Esophagus squamous epithelium (tissue), 5 donors: Measurements from ENCODE around the gene COL23A1. TPM values are rescaled to one million over a fixed set of nuclear protein-coding genes. Genes with fewer than 3 reads are reported as not detected.

Experiments
- DNase-seq: peaks from one replicate; lab custom pipeline; 2025; lab: John Stamatoyannopoulos, UW
- H3K27ac ChIP-seq, 4 donors: fragments of 200-600 bp; sonication (generic); one replicate each; pipeline ENCODE4 v1.5.1; 2016 to 2019; ENCODE audit warnings: mild to moderate bottlenecking in 1 of 4
- H3K27me3 ChIP-seq, 4 donors: fragments of 200-600 bp; sonication (generic); 1 replicate in 3 of 4; 2 replicates in 1 of 4; pipeline versions ENCODE4 v1.5.1 to v1.6.0; 2017 to 2021; ENCODE audit warnings: antibody characterized with exemption in 1 of 4
- H3K36me3 ChIP-seq, 3 donors: fragments of 200-600 bp; sonication (generic); one replicate each; pipeline ENCODE4 v1.5.1; 2016 to 2019
- H3K4me1 ChIP-seq, 3 donors: fragments of 200-600 bp; sonication (generic); one replicate each; pipeline ENCODE4 v1.5.1; 2017 to 2019
- H3K4me3 ChIP-seq, 4 donors: fragments of 200-600 bp; sonication (generic); 1 replicate in 3 of 4; 2 replicates in 1 of 4; pipeline ENCODE4 v1.5.1; 2016 to 2019; ENCODE audit warnings: mild to moderate bottlenecking in 2 of 4, moderate library complexity in 1 of 4
- H3K9me3 ChIP-seq, 3 donors: fragments of 200-600 bp; sonication (generic); one replicate each; pipeline ENCODE4 v1.5.1; 2016 to 2019
- POLR2A ChIP-seq, 4 donors: fragments of 450-650 bp; IDR thresholded peaks; one replicate each; pipeline ENCODE4 v1.6.1; 2017; ENCODE audit warnings: antibody characterized with exemption in 4 of 4, mild to moderate bottlenecking in 4 of 4, moderate library complexity in 3 of 4
- WGBS, 2 donors: methylation state at CpG; one replicate each; pipeline ENCODE4 v1.1.5; 2018; 5-methylcytosine and 5-hydroxymethylcytosine counted together
- intact Hi-C: fragments of 100-400 bp; cut with DNase I; formaldehyde crosslinking; loops from one replicate; pipeline ENCODE4 v1.15.0; 2022
- total RNA-seq, 4 donors: library from RNA; depleted of rRNA; stranded (reverse); fragments of >200 nt; gene quantifications; one replicate each; pipeline ENCODE4 v1.1.0, GENCODE V29; 2016
- TF ChIP-seq, protein P1 (sequence below), 6 experiments: fragments of 450-650 bp in 4 of 6; fragments of 200-600 bp in 2 of 6; sonication (generic) in 2 of 6; IDR thresholded peaks; one replicate each; pipeline ENCODE4 v1.5.1; 2016 to 2019; ENCODE audit warnings: antibody characterized with exemption in 6 of 6, mild to moderate bottlenecking in 4 of 6, moderate library complexity in 4 of 6
- donor health status: DM: yes; HTN: yes; CAD: no.

The COL23A1 gene
- total RNA-seq, 4 donors from 2014 or later, result 0.41 to 1.5 (median 0.44) TPM; not detected in 1

DNA sequence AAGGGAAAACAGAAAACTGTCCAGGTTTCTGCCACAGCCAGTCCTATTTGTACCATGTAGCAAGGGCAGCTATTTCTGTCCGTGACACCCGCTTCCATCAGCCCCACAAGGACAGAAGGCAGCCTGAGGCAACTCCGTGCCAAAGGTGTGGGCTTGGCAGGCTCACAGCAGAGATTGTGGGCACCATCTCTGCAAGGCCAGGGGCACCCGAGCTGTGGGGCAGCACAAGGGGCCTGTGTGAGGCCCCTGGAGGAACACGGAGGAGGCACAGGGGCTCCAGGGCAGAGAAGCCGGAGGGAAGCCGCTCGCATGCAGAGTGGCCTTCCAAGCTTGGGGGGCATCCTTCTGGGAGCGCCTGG lies 43.5 kb downstream of the COL23A1 start:
- TF ChIP-seq, protein P1, sequence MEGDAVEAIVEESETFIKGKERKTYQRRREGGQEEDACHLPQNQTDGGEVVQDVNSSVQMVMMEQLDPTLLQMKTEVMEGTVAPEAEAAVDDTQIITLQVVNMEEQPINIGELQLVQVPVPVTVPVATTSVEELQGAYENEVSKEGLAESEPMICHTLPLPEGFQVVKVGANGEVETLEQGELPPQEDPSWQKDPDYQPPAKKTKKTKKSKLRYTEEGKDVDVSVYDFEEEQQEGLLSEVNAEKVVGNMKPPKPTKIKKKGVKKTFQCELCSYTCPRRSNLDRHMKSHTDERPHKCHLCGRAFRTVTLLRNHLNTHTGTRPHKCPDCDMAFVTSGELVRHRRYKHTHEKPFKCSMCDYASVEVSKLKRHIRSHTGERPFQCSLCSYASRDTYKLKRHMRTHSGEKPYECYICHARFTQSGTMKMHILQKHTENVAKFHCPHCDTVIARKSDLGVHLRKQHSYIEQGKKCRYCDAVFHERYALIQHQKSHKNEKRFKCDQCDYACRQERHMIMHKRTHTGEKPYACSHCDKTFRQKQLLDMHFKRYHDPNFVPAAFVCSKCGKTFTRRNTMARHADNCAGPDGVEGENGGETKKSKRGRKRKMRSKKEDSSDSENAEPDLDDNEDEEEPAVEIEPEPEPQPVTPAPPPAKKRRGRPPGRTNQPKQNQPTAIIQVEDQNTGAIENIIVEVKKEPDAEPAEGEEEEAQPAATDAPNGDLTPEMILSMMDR (IDR thresholded peaks at IDR 0.05), result no peak
- TF ChIP-seq POLR2A (IDR thresholded peaks at IDR 0.05), result no peak
- H3K9me3 ChIP-seq, result no peaks in the 10 kb centered on the region
- 81 to 90% methylated on average over 8 to 9 of the region's 9 CpGs for WGBS, 2 donors
- H3K27ac ChIP-seq, result no peak overlapping the region
- intact Hi-C loops, result no loop called here
- no peak overlapping the region for H3K4me3 ChIP-seq
- DNase-seq, result no peak
- H3K36me3 ChIP-seq, result no peaks in the 10 kb centered on the region
- H3K27me3 ChIP-seq, result peaks cover 0 to 23% (median 0%) of the 10 kb centered on the region in 4 donors
- peaks cover 0 to 6% (median 0%) of the 10 kb centered on the region in 3 donors for H3K4me1 ChIP-seq

GRCh38 chr5:178545941-178546674 lies 44.1 kb downstream of the COL23A1 start:
- no peak overlapping the region for H3K27ac ChIP-seq
- WGBS, 2 donors, result 88 to 94% methylated on average over 6 to 8 of the region's 16 CpGs
- no peaks in the 10 kb centered on the region for H3K36me3 ChIP-seq
- peaks cover 0 to 19% (median 0%) of the 10 kb centered on the region in 4 donors for H3K27me3 ChIP-seq
- H3K4me1 ChIP-seq, result peaks cover 0 to 6% (median 0%) of the 10 kb centered on the region in 3 donors
- intact Hi-C loops, result no loop called here
- no peak for TF ChIP-seq POLR2A (IDR thresholded peaks at IDR 0.05)
- TF ChIP-seq, protein P1 (IDR thresholded peaks at IDR 0.05), result no peak
- DNase-seq, result no peak
- H3K9me3 ChIP-seq, result no peaks in the 10 kb centered on the region
- H3K4me3 ChIP-seq, result no peak overlapping the region

DNA sequence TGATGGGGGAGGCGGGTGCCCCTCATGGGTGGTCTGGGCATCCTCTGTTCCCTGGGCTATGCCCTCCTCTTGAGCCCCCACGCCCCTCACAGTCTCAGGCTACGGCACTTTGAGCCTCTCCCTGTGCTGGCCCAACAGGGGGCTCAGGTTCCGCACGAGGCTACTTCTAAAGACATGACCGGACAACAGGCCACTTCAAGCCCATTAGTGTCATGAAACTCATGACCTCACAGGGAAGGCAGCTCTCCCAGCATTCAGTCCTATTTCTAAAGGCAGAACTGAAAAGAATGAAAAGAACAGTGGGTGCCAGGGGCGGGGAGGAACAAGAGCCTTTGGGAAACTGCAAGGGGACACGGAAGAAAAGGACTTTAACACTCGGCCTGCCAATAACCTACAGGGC lies 45.0 kb downstream of the COL23A1 start:
- no peaks in the 10 kb centered on the region for H3K36me3 ChIP-seq
- DNase-seq, result no peak
- intact Hi-C loops, result no loop called here

GRCh38 chr5:178544166-178544834 lies 45.9 kb downstream of the COL23A1 start:
- no peaks in the 10 kb centered on the region for H3K36me3 ChIP-seq
- H3K9me3 ChIP-seq, result no peaks in the 10 kb centered on the region
- 92 to 95% methylated on average over 4 to 11 of the region's 22 CpGs for WGBS, 2 donors
- TF ChIP-seq, protein P1 (IDR thresholded peaks at IDR 0.05), result no peak
- TF ChIP-seq POLR2A (IDR thresholded peaks at IDR 0.05), result no peak
- intact Hi-C loops, result no loop called here
- H3K27me3 ChIP-seq, result peaks cover 0 to 19% (median 0%) of the 10 kb centered on the region in 4 donors
- no peak overlapping the region for H3K4me3 ChIP-seq
- H3K27ac ChIP-seq, result no peak overlapping the region
- peaks cover 0 to 6% (median 0%) of the 10 kb centered on the region in 3 donors for H3K4me1 ChIP-seq
- no peak for DNase-seq

More for the DNA sequence above, 45.0 kb downstream of the COL23A1 start:
- no peak for TF ChIP-seq POLR2A (IDR thresholded peaks at IDR 0.05)
- TF ChIP-seq, protein P1 (IDR thresholded peaks at IDR 0.05), result no peak
- peaks cover 0 to 19% (median 0%) of the 10 kb centered on the region in 4 donors for H3K27me3 ChIP-seq
- H3K4me1 ChIP-seq, result peaks cover 0 to 6% (median 0%) of the 10 kb centered on the region in 3 donors
- 86 to 90% methylated on average over 6 of the region's 9 CpGs for WGBS, 2 donors
- H3K9me3 ChIP-seq, result no peaks in the 10 kb centered on the region
- H3K4me3 ChIP-seq, result no peak overlapping the region
- no peak overlapping the region for H3K27ac ChIP-seq

GRCh38 chr5:178542455-178542854 lies 47.7 kb downstream of the COL23A1 start:
- DNase-seq, result no peak

More at GRCh38 chr5:178542455-178542854, 47.7 kb downstream of the COL23A1 start:
- Histone ChIP-seq H3K27ac (no peak overlapping the region), H3K9me3 (no peaks in the 10 kb centered on the region), H3K4me1 (peaks cover 0 to 6% (median 0%) of the 10 kb centered on the region in 3 donors), H3K27me3 (peaks cover 0 to 15% (median 0%) of the 10 kb centered on the region in 4 donors), H3K36me3 (no peaks in the 10 kb centered on the region), H3K4me3 (no peak overlapping the region)
- no peak for TF ChIP-seq POLR2A (IDR thresholded peaks at IDR 0.05)
- TF ChIP-seq, protein P1 (IDR thresholded peaks at IDR 0.05), result no peak
- intact Hi-C loops, result no loop called here
- WGBS, 2 donors, result 24 to 43% methylated on average over 7 of the region's 7 CpGs
